NCI-H2081 treated with DMSO at 0.1 percent for 48 hours (cell line): ENCODE data around the gene ZMIZ1.

ENCODE experiments used
- DNase-seq: peaks from one replicate; lab custom pipeline; 2025; lab: John Stamatoyannopoulos, UW

Gene ZMIZ1

GRCh38 chr10:79098061-79098460, 29.3 kb downstream of the ZMIZ1 start:
- DNase-seq: no peak

GRCh38 chr10:79098596-79099015, 29.8 kb downstream of the ZMIZ1 start:
- DNase-seq: no peak

- DNase-seq: no peak
Measured at GRCh38 chr10:79099898-79100448, 31.2 kb downstream of the ZMIZ1 start.

- DNase-seq: no peak
Measured at GRCh38 chr10:79100771-79101170, 32.0 kb downstream of the ZMIZ1 start.

- no peak for DNase-seq
Measured at GRCh38 chr10:79101560-79102497, 33.1 kb downstream of the ZMIZ1 start.

GRCh38 chr10:79102498-79102874, 33.7 kb downstream of the ZMIZ1 start:
- no peak for DNase-seq

- no peak for DNase-seq
Measured at GRCh38 chr10:79103129-79103528, 34.4 kb downstream of the ZMIZ1 start.

- DNase-seq: no peak
Measured at GRCh38 chr10:79103585-79103984, 34.8 kb downstream of the ZMIZ1 start.

GRCh38 chr10:79105150-79105739, 36.5 kb downstream of the ZMIZ1 start:
- DNase-seq: no peak

GRCh38 chr10:79105818-79106217, 37.1 kb downstream of the ZMIZ1 start:
- no peak for DNase-seq

- DNase-seq: no peak
Measured at GRCh38 chr10:79106256-79107050, 37.7 kb downstream of the ZMIZ1 start.

GRCh38 chr10:79107736-79108264, 39.0 kb downstream of the ZMIZ1 start:
- no peak for DNase-seq

- DNase-seq: no peak
Measured at GRCh38 chr10:79108728-79109127, 40.0 kb downstream of the ZMIZ1 start.

- DNase-seq: no peak
Measured at GRCh38 chr10:79111427-79111826, 42.7 kb downstream of the ZMIZ1 start.

GRCh38 chr10:79111846-79112614, 43.3 kb downstream of the ZMIZ1 start:
- no peak for DNase-seq

GRCh38 chr10:79112881-79113431, 44.2 kb downstream of the ZMIZ1 start:
- DNase-seq: no peak

GRCh38 chr10:79113827-79114226, 45.1 kb downstream of the ZMIZ1 start:
- DNase-seq: no peak

GRCh38 chr10:79115302-79115701, 46.5 kb downstream of the ZMIZ1 start:
- no peak for DNase-seq

GRCh38 chr10:79116368-79116767, 47.6 kb downstream of the ZMIZ1 start:
- no peak for DNase-seq

- no peak for DNase-seq
Measured at GRCh38 chr10:79116801-79117723, 48.3 kb downstream of the ZMIZ1 start.
